DMS 273 treated with DMSO at 0.1 percent for 48 hours (cell line): Measurements from ENCODE around the gene SPP1.

Source experiments
- DNase-seq: peaks from one replicate; lab custom pipeline; 2025; lab: John Stamatoyannopoulos, UW

Gene SPP1

GRCh38 chr4:87953826-87954225, 21.7 kb upstream of the SPP1 start:
- no peak for DNase-seq

DNA sequence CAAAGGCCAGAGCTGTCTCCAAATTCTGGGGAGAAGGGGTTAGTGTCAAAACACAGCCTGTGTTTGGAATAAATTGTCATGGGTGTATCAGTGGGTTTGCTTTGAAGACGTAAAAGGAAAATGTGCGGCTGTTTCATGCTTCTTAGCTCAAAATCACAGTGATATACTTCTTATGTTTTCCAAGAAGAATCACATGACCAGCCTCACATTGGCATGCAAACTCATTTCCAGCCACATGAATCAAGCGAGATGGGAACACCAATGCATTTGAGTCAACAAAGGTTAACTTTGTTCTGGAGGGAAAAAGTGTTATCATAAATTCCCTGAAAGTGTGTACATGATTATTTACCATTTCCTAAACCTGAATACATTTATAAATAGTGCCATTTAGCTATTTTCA, 19.0 kb upstream of the SPP1 start:
- DNase-seq, result no peak

GRCh38 chr4:87957061-87957460, 18.5 kb upstream of the SPP1 start:
- DNase-seq, result no peak

GRCh38 chr4:87961993-87962392, 13.5 kb upstream of the SPP1 start:
- DNase-seq, result no peak

GRCh38 chr4:87962398-87963146, 12.9 kb upstream of the SPP1 start:
- no peak for DNase-seq

DNA sequence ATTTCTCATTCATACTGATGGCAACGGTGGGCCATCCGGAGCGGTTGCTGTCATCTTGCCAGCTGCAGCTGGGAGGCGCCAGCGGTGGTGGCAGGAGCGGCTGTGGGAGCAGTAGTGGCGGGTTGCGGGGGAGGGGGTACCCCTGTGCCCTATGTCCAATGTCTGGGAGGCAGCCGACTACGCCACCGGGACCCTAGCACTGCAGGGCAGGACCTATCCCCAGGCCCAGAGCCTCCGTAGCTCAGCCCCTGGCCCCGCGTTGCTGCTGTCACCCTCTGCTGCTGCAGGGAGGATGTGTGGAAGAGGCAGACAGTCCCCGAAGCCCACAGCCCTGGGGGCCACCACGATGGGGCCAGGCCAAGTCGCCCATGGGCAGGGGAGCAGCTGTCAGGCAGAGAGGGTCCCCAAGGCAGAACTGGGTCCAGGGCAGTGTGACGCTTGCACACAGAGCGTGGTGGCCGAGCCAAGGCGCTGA, 10.0 kb upstream of the SPP1 start:
- DNase-seq, result no peak

GRCh38 chr4:87966095-87966496, 9.4 kb upstream of the SPP1 start:
- no peak for DNase-seq

DNA sequence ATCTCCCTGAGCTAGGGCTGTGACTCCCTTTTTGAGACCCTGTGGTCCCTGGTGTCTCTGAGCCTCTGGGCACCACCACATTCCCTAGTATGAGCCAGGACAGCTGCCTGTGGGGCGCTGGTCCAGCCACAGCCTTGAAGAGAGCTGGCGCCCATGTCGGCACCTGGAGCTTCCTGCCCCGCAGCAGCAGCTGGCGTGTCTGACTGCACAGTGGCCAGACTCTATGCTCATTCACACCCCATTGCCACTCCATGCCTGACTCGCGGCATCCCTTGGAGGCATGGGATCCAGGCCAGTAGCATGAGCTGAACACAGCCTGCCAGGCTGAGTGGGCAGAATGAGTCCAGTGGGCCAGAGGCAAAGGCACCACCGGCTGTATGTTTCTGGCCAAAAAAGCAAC, 8.3 kb upstream of the SPP1 start:
- DNase-seq, result peak; percentile 21

DNA sequence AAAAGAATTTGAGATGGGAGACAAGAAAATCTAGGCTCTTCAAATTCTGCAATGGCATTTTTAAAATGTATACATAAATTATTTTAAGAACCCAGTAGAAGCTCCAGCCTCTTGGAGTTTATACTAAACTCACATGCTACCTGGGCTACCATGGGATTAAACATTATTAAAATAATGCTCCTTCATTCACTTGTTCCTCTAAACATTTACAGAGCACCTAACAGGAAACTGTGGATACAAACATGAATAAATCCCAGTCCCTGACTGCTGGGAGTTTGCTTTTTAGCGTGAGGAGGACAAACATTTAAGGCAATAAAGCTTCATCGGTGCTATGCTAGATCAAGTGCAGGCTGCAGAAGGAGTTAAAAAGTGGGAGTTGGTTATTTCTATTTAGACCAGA, 5.4 kb upstream of the SPP1 start:
- DNase-seq, result no peak

DNA sequence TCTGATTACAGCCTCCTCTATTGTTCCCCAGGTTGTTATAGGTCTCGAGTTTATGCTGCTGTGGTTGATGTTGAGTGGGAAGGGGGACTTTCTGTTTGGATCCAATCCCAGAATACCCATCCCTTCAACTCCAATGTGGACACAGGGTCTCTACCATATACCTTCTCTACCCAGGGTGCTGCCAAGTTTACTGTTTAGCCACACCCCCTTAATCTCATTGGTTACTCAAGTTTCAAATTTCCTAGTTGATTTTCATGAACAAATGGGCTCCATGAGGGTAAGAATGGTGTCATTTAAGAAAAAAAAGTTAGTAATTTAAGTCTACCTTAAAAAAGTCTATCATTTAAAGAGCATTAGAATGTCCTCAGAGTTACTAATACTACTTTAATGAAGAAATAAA, 3.6 kb upstream of the SPP1 start:
- DNase-seq, result no peak

- DNase-seq, result peak; percentile 21
Measured at GRCh38 chr4:87973283-87974169, 2.0 kb upstream of the SPP1 start.

GRCh38 chr4:87974856-87975462, 555 bp upstream of the SPP1 start:
- no peak for DNase-seq

DNA sequence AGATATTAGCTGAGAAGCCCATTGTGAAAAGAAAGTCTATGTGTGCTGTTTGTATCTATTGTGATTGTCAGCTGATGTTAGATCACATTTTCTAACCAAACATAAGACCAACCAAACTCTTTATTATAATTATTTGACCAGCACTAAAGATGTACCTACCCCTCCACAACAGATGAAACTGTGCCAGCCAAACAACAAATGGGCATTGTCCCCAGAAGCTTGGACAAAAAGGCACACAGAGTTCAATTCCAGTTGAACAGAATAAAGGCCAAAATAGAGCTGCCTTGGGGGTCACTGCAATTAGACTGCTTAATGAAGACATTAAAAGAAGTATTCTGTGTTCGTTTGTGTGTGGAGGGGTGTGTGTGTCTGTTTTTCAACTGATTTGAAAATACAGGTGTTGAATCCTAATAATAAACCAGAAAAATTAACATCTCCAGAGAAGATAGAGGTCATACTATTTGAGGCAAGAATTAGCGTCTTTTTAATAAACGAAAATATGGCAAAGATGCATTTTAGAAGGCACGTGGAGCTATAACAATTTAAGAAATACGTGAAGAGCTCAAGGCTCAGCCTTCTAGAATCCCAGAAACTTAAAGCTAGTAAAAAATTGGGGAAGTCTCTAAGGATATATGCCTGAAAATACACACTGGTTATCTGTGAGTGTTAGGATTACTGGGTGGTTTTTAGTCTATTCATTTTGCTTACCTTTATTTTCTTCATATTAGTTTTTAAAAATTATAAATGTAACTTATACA, 2.2 kb downstream of the SPP1 start:
- DNase-seq, result no peak

DNA sequence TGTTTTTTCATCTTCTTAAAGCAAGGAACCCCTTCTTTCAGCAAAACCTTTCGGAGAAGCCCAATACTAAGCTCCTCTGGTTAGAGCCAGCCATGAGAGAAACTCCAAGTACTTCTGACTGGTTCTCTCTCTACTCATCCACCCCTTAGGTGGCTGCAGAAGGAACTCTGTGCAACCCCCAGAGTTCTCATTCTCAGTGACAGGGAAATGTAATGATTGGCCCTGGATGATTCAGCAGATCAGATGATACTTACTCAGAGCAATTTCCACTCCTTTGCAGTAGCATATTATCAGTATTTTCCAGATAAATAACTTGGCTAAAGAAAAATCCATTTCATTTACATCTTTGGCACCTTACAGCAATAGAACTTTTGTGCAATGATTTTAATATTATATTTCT, 3.2 kb downstream of the SPP1 start:
- no peak for DNase-seq

DNA sequence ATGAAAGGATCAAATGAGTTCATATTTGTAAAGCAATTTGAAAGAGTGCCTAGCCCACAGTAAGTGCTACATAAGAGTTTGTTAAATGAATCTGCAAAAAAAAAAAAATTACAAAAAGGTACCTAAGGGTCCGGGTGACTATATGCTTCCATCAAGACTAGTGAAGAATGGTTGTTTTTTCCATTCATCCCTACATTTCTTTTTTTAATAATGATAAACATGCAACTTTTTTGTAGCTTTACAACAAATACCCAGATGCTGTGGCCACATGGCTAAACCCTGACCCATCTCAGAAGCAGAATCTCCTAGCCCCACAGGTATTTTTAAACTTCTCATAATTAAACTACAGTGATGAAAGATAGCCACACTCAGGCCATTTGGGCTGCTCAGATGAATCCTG, 4.3 kb downstream of the SPP1 start:
- DNase-seq, result no peak

GRCh38 chr4:87981486-87981885, 6.0 kb downstream of the SPP1 start:
- DNase-seq, result no peak

- no peak for DNase-seq
Measured at GRCh38 chr4:87982036-87982435, 6.5 kb downstream of the SPP1 start.

DNA sequence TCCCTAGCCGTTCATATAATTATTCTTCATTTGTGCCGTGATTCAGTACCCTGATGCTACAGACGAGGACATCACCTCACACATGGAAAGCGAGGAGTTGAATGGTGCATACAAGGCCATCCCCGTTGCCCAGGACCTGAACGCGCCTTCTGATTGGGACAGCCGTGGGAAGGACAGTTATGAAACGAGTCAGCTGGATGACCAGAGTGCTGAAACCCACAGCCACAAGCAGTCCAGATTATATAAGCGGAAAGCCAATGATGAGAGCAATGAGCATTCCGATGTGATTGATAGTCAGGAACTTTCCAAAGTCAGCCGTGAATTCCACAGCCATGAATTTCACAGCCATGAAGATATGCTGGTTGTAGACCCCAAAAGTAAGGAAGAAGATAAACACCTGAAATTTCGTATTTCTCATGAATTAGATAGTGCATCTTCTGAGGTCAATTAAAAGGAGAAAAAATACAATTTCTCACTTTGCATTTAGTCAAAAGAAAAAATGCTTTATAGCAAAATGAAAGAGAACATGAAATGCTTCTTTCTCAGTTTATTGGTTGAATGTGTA, 7.0 kb downstream of the SPP1 start:
- DNase-seq, result no peak

- DNase-seq, result no peak
Measured at GRCh38 chr4:87983996-87984395, 8.5 kb downstream of the SPP1 start.

DNA sequence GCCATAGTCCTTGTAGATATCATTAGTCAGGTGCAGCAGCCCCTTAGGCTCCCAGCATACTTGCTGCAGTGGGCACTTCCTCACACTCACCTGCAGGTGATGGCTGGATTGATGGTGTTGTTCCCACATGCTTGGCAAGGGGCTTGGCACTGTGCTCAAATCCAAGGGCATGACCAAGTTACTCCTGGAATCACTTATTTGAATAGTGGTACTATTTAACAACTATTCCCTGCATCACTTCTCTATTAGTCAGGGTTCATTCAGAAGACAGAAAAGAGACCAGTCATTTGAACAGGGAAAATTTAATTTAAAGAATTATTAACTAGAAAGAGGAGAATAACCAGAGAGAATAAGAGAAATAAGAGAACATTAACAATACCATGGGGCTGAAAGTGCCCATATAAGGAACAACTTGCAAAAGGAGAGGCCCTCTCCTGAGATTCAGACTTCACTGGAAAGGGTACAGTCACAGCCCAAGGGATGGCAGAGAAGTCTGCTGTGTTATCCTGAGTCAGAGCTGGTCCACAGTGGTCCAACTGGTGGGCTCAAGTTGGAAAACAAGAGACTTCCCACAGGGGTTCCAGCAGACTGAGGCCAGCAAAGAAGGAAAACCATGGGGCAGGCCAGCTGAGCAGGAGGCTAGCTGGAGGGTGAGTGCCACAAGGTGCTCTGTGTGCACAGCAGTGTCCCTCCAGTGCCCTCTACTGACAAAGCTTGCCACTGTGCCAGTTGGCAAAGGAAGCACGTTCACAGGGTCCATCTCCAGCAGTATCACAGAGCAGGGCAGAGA, 9.8 kb downstream of the SPP1 start:
- peak; percentile 16 for DNase-seq

- no peak for DNase-seq
Measured at GRCh38 chr4:87985887-87986200, 10.3 kb downstream of the SPP1 start.
